Sigmoid colon (tissue), 4 donors: Measurements from ENCODE around the gene USP32.
"Not testable (repeated sequence)": the region's sequence is repeated elsewhere in the genome, so short reads cannot be mapped to it uniquely, and the experiment has no call there.

Experiments
- EP300 ChIP-seq, 4 donors: sonication (generic); formaldehyde crosslinking; IDR thresholded peaks; one replicate each; pipeline ENCODE4 v1.6.1; 2017; ENCODE audit warnings: antibody characterized with exemption in 4 of 4
- POLR2A ChIP-seq, 2 donors: fragments of 450-650 bp; IDR thresholded peaks; one replicate each; pipeline ENCODE4 v1.6.1; 2016; ENCODE audit warnings: antibody characterized with exemption in 2 of 2, mild to moderate bottlenecking in 2 of 2, moderate library complexity in 2 of 2
- POLR2AphosphoS5 ChIP-seq, 4 donors: sonication (generic); formaldehyde crosslinking; IDR thresholded peaks; one replicate each; pipeline ENCODE4 v1.6.1; 2017; ENCODE audit warnings: antibody characterized with exemption in 4 of 4
- TF ChIP-seq, protein P1 (sequence below), 4 experiments: fragments of 450-650 bp in 3 of 4; fragments of 200-600 bp in 1 of 4; IDR thresholded peaks; one replicate each; pipeline ENCODE4 v1.5.1; 2016 to 2019; ENCODE audit warnings: antibody characterized with exemption in 4 of 4, mild to moderate bottlenecking in 3 of 4, moderate library complexity in 2 of 4

DNA sequence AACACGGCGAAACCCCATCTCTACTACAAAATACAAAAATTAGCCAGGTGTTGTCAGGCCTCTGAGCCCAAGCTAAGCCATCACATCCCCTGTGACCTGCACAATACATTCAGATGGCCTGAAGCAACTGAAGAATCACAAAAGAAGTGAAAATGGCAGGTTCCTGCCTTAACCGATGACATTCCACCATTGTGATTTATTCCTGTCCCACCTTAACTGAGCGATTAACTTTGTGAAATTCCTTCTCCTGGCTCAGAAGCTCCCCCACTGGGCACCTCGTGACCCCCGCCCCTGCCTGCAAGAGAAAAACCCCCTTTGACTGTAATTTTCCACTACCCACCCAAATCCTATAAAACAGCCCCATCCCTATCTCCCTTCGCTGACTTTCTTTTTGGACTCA is 7.0 kb downstream of the USP32 start:
- TF ChIP-seq, protein P1, sequence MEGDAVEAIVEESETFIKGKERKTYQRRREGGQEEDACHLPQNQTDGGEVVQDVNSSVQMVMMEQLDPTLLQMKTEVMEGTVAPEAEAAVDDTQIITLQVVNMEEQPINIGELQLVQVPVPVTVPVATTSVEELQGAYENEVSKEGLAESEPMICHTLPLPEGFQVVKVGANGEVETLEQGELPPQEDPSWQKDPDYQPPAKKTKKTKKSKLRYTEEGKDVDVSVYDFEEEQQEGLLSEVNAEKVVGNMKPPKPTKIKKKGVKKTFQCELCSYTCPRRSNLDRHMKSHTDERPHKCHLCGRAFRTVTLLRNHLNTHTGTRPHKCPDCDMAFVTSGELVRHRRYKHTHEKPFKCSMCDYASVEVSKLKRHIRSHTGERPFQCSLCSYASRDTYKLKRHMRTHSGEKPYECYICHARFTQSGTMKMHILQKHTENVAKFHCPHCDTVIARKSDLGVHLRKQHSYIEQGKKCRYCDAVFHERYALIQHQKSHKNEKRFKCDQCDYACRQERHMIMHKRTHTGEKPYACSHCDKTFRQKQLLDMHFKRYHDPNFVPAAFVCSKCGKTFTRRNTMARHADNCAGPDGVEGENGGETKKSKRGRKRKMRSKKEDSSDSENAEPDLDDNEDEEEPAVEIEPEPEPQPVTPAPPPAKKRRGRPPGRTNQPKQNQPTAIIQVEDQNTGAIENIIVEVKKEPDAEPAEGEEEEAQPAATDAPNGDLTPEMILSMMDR (IDR thresholded peaks at IDR 0.05) = not testable (repeated sequence)
- not testable (repeated sequence) for TF ChIP-seq POLR2A, POLR2AphosphoS5, EP300 (IDR thresholded peaks at IDR 0.05)
